M059J (cell line): ENCODE measurements around the gene CDK9. TPM values are rescaled to one million over a fixed set of nuclear protein-coding genes. Genes with fewer than 3 reads are reported as not detected.
"Not testable (repeated sequence)": the region's sequence is repeated elsewhere in the genome, so short reads cannot be mapped to it uniquely, and the experiment has no call there.

Source experiments
- DNase-seq: peaks from one replicate; pipeline ENCODE4 v3.0.0-alpha.2; 2012; ENCODE audit warnings: low read depth
- total RNA-seq: library from RNA; depleted of rRNA; stranded (reverse); fragments of >200 nt; shearing (Covaris generic); gene quantifications from 2 replicates; pipeline ENCODE4 v1.2.3, GENCODE V29; 2014; rRNA removed

The CDK9 gene
- total RNA-seq, 1 experiment from 2014 or later = 33.2 TPM

GRCh38 chr9:127825319-127826051 is 39.7 kb downstream of the CDK9 start:
- DNase-seq = no peak

DNA sequence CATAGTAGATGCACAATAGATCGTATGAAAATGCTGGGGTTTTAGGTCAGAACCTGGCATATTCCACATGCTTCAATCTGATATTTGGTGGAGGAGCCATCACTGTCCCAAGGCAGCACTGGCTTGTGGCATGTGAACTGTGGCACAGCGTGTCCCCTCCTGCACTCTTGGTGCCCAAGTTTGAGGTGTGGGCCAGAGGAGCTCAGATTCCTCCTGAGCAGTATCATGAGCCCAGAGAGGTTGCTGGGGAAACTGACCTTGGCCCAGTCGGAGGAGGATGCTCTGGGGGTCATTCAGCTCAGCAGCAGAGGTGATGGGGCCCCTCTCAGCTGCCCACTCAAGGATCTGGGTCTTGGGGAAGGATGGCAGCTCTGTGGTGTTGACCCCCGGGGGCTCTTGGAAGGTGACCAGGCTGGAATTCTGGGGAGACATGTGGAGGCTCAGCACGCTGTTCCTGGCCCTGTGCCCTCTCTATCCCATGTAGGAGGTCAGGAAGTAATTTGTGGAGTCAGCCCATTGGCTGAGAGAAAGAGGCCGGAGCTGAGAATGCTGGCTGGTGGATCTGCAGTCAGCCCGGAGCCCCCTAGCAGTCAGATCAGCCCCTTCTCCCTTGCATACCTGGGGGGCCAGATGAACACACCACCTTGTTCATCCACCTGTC is 40.5 kb downstream of the CDK9 start:
- DNase-seq = no peak

GRCh38 chr9:127828262-127829031 is 42.6 kb downstream of the CDK9 start:
- peak; percentile 59 for DNase-seq

GRCh38 chr9:127829205-127829906 is 43.5 kb downstream of the CDK9 start:
- no peak for DNase-seq

- DNase-seq = peak; percentile 63
Measured at GRCh38 chr9:127832248-127832647, 46.4 kb downstream of the CDK9 start.

DNA sequence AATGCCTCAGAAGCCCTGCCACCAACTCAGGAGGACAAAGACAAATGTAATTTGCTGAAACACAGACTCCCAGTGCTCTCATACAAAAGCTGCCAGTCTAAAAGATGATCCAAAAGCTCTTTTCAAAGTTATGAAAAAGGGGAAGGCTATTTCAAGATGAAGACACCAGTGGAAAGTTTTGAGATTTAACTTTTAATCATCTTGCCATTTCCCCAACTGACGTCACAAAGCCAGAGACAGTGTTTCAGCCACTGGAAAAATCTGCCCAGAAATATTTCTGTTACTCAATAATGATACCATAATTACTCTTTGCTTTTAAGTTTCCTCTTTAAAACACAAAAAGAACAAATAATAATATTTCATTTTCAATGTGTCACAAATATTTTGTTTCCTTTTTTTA is 47.7 kb downstream of the CDK9 start:
- no peak for DNase-seq

- DNase-seq = peak; percentile 81
Measured at GRCh38 chr9:127835991-127836516, 50.2 kb downstream of the CDK9 start.

DNA sequence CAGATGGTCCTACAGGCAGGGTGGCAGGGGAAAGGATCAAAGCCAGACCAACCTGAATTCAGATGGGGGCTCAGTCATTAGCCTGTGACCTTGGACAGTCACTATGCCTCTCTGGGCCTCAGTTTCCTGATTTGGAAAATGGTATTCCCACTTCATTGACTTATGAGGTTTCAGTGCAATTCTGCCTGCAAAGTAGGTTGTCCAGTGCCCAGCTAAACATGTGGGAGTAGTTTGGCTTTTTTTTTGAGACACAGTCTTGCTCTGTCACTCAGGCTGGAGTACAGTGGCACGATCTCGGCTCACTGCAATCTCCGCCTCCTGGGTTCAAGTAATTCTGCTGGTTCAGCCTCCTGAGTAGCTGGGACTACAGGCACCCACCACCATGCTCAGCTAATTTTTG is 50.7 kb downstream of the CDK9 start:
- not testable (repeated sequence) for DNase-seq

DNA sequence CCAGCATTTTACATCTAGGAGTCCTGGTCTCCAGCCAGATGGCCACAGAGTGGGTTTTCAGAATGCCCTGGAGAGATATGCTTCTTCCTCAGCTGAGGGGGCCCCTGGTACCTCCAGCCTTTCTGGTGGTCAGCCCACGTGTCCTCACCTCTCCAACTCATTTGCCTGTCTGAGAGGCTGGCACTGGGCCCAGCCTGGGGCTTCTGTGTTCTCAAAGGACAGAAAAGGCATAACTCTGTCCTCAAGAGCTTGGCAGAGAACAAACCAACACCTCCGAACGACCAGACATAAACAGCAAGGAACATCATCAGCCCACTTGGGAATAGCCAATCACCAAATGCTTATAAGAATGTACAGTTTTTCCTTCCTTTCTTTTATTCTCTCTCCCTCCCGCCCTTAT is 51.5 kb downstream of the CDK9 start:
- peak; percentile 73 for DNase-seq

GRCh38 chr9:127838375-127839078 is 52.7 kb downstream of the CDK9 start:
- DNase-seq = peak; percentile 99

Other genes starting within 250 kb of the CDK9 start
- gene STXBP1, start 173.8 kb upstream of the CDK9 start, total RNA-seq = 15.0 and 32.1 TPM in 2 replicates
- gene CFAP157, start 79.0 kb upstream of the CDK9 start, total RNA-seq = not detected in 2 replicates
- gene PTRH1, start 70.4 kb upstream of the CDK9 start, total RNA-seq = 10.7 and 17.5 TPM in 2 replicates
- gene TTC16, start 70.0 kb upstream of the CDK9 start, total RNA-seq = not detected in 2 replicates
- gene TOR2A, start 50.7 kb upstream of the CDK9 start, total RNA-seq = 10.4 and 12.3 TPM in 2 replicates
- gene SH2D3C, start 7.4 kb upstream of the CDK9 start, total RNA-seq = 0.12 TPM in 1 of 2 replicates, not detected in the other
- 46.2 and 76.4 TPM in 2 replicates for gene FPGS, start 16.8 kb downstream of the CDK9 start, total RNA-seq
- gene ENG, start 68.6 kb downstream of the CDK9 start, total RNA-seq = 25.9 and 46.1 TPM in 2 replicates
- 58.5 and 86.3 TPM in 2 replicates for gene AK1, start 91.6 kb downstream of the CDK9 start, total RNA-seq
- gene ST6GALNAC6, start 113.6 kb downstream of the CDK9 start, total RNA-seq = 15.9 and 29.4 TPM in 2 replicates
- gene ST6GALNAC4, start 131.0 kb downstream of the CDK9 start, total RNA-seq = 12.2 and 12.6 TPM in 2 replicates
- gene PIP5KL1, start 144.7 kb downstream of the CDK9 start, total RNA-seq = 1.6 TPM in 1 of 2 replicates, not detected in the other
- 53.8 and 77.2 TPM in 2 replicates for gene DPM2, start 151.8 kb downstream of the CDK9 start, total RNA-seq
- gene EEIG1, start 195.0 kb downstream of the CDK9 start, total RNA-seq = 4.3 and 35.5 TPM in 2 replicates